SK-N-MC (cell line): ENCODE results near the gene XCR1.

Experiments used
- DNase-seq: peaks from one replicate; pipeline ENCODE4 v3.0.0-alpha.2; 2011; ENCODE audit warnings: low read depth, low spot score
- H3K27ac ChIP-seq: fragments of 200-600 bp; sonication (generic); 2 replicates; pipeline ENCODE4 v1.5.1; 2016; ENCODE audit warnings: mixed run types
- H3K36me3 ChIP-seq: fragments of 200-600 bp; sonication (generic); 2 replicates; pipeline ENCODE4 v1.6.1; 2017; ENCODE audit warnings: antibody characterized with exemption, low read length, mixed read lengths; ENCODE audit not compliant: insufficient read depth
- H3K4me3 ChIP-seq: fragments of 200-600 bp; sonication (generic); 2 replicates; pipeline ENCODE4 v1.5.1; 2016
- H3K9ac ChIP-seq: fragments of 200-600 bp; sonication (generic); 2 replicates; pipeline ENCODE4 v1.8.0; 2017; ENCODE audit warnings: mixed run types, mixed read lengths; ENCODE audit not compliant: insufficient read length
- H3K9me3 ChIP-seq: fragments of 200-600 bp; sonication (generic); 2 replicates; pipeline ENCODE4 v1.6.1; 2017; ENCODE audit warnings: low read depth, mild to moderate bottlenecking, antibody characterized with exemption, low read length, moderate library complexity, mixed read lengths
- EZH2 ChIP-seq: fragments of 200-600 bp; sonication (generic); IDR thresholded peaks from one replicate; pipeline ENCODE4 v1.6.1; 2017; ENCODE audit warnings: antibody characterized with exemption
- FOXP2 ChIP-seq: optimal IDR thresholded peaks from 2 replicates; pipeline ENCODE3; 2011; ENCODE audit warnings: mild to moderate bottlenecking, moderate library complexity; ENCODE audit not compliant: insufficient read depth; ENCODE audit errors: extremely low read length, control extremely low read depth
- POLR2AphosphoS5 ChIP-seq: IDR thresholded peaks from 2 replicates; pipeline ENCODE4 v1.6.1; 2012; ENCODE audit warnings: mild to moderate bottlenecking, low read depth, low read length, borderline replicate concordance

Gene XCR1

GRCh38 chr3:45995236-45996192 lies 31.8 kb downstream of the XCR1 start, which contains the start of gene FYCO1:
Gene FYCO1, minus strand, starts transcription at chr3:45995824. Its CDS starts 10,914 bp downstream, at chr3:45984910.
- Histone ChIP-seq H3K4me3 (peak within 1 kb of the TSS; percentile 83), H3K36me3 (no peaks in the 10 kb centered on the region), H3K27ac (no peak within 1 kb of the TSS), H3K9ac (peak within 1 kb of the TSS; percentile 73), H3K9me3 (no peaks in the 10 kb centered on the region)
- no peak for DNase-seq
- TF ChIP-seq FOXP2 (no peak), POLR2AphosphoS5 (peak; percentile 76), EZH2 (no peak)

- Histone ChIP-seq H3K9me3 (no peaks in the 10 kb centered on the region), H3K36me3 (no peaks in the 10 kb centered on the region), H3K27ac (no peak overlapping the region), H3K4me3 (peak overlapping the region; percentile 83), H3K9ac (peak overlapping the region; percentile 73)
- no peak for TF ChIP-seq EZH2
- DNase-seq, result no peak
Observed at GRCh38 chr3:45994419-45995235, 32.7 kb downstream of the XCR1 start.

- Histone ChIP-seq H3K36me3 (no peaks in the 10 kb centered on the region), H3K4me3 (no peak overlapping the region), H3K27ac (no peak overlapping the region), H3K9me3 (no peaks in the 10 kb centered on the region), H3K9ac (no peak overlapping the region)
- no peak for DNase-seq
- TF ChIP-seq FOXP2 (no peak), EZH2 (no peak), POLR2AphosphoS5 (no peak)
Observed at GRCh38 chr3:45993421-45994027, 33.8 kb downstream of the XCR1 start.

DNA sequence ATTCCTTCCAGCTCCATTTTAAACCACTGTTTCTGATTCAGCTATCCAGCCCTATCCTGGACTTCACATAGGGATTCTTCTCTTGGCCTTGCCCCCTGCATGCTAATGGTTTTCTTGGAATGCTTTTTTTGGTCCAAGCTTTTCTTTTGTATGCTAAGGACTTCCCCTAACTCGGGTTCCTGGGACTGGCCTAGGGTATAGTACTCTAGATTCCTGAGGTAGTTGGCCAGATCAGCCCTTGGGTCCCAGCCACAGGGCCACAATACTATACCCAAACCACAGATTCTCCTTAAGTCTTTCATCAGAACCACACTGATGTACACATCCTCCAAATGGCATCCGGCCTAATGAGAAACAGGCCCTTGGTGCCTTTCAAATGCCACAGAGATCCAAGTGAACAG lies 34.5 kb downstream of the XCR1 start:
- no peak overlapping the region for H3K4me3 ChIP-seq
- H3K36me3 ChIP-seq, result no peaks in the 10 kb centered on the region
- no peaks in the 10 kb centered on the region for H3K9me3 ChIP-seq
- TF ChIP-seq FOXP2 (no peak), EZH2 (no peak), POLR2AphosphoS5 (no peak)
- no peak overlapping the region for H3K9ac ChIP-seq
- H3K27ac ChIP-seq, result no peak overlapping the region
- no peak for DNase-seq

GRCh38 chr3:45992133-45992729 lies 35.1 kb downstream of the XCR1 start:
- Histone ChIP-seq H3K9me3 (no peaks in the 10 kb centered on the region), H3K27ac (no peak overlapping the region), H3K9ac (no peak overlapping the region), H3K36me3 (no peaks in the 10 kb centered on the region), H3K4me3 (no peak overlapping the region)
- no peak for DNase-seq
- no peak for TF ChIP-seq EZH2
- TF ChIP-seq FOXP2, result no peak
- no peak for TF ChIP-seq POLR2AphosphoS5

- no peak overlapping the region for H3K9ac ChIP-seq
Observed at GRCh38 chr3:45991341-45991740, 35.9 kb downstream of the XCR1 start.

DNA sequence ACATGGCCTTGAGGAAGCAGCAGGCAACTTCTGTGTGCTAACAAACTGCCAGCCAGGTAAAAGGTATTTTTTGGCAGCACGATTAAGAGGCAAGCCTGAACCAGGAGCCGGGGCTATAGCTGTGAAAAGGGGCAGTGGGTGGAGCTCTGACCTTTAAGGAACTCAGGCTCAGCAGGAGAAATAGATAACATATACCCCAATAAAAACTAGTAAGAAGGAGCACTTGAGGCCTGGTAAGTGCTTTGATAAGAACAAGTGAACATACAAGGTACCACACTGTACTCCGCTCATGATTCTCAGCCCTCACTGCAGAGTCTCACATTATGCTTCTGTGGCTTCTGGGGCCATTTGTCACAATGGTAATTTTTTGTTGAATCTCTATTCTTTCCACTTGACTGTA lies 37.1 kb downstream of the XCR1 start:
- Histone ChIP-seq H3K9ac (no peak overlapping the region), H3K27ac (no peak overlapping the region), H3K9me3 (no peaks in the 10 kb centered on the region), H3K36me3 (no peaks in the 10 kb centered on the region), H3K4me3 (no peak overlapping the region)
- no peak for DNase-seq
- TF ChIP-seq POLR2AphosphoS5, result no peak
- no peak for TF ChIP-seq EZH2
- TF ChIP-seq FOXP2, result no peak

More at GRCh38 chr3:45991341-45991740, 35.9 kb downstream of the XCR1 start:
- DNase-seq, result no peak
- Histone ChIP-seq H3K36me3 (no peaks in the 10 kb centered on the region), H3K27ac (no peak overlapping the region), H3K4me3 (no peak overlapping the region), H3K9me3 (no peaks in the 10 kb centered on the region)
- no peak for TF ChIP-seq POLR2AphosphoS5
- TF ChIP-seq FOXP2, result no peak
- no peak for TF ChIP-seq EZH2
